RWPE1 (cell line): ENCODE results near the gene RASSF4.

Experiments used
- CTCF ChIA-PET: fragments of 350-600 bp; sonication (Branson Sonifier 250); formaldehyde crosslinking; extraction: SDS; loops from one replicate; lab custom pipeline; 2021; lab: Yijun Ruan, JAX
- POLR2A ChIA-PET: fragments of 400-600 bp; formaldehyde crosslinking; extraction: SDS; loops from one replicate; lab custom pipeline; 2020; ENCODE audit warnings: antibody characterized with exemption; ENCODE audit not compliant: low non-redundant PET; lab: Yijun Ruan, JAX
- DNase-seq: peaks from one replicate; pipeline ENCODE4 v3.0.0; 2012; ENCODE audit warnings: low spot score
- H3K27ac ChIP-seq: fragments of 450-650 bp; 2 replicates; pipeline ENCODE4 v1.5.1; 2017
- CTCF ChIP-seq: fragments of 450-650 bp; conservative IDR thresholded peaks from 2 replicates; pipeline ENCODE4 v1.5.1; 2017; ENCODE audit warnings: low read depth, mild to moderate bottlenecking

The RASSF4 gene

GRCh38 chr10:44935966-44936295 lies 23.7 kb upstream of the RASSF4 start:
- H3K27ac ChIP-seq: no peak overlapping the region
- no peak for TF ChIP-seq CTCF
- ChIA-PET POLR2A (no interaction called here), CTCF (no interaction called here)
- no peak for DNase-seq

- no peak for DNase-seq
- POLR2A ChIA-PET: no interaction called here
- CTCF ChIA-PET: no interaction called here
- H3K27ac ChIP-seq: no peak overlapping the region
- TF ChIP-seq CTCF: no peak
Observed at GRCh38 chr10:44936314-44936975, 23.2 kb upstream of the RASSF4 start.

GRCh38 chr10:44937196-44938005 lies 22.2 kb upstream of the RASSF4 start:
- H3K27ac ChIP-seq: no peak overlapping the region
- ChIA-PET POLR2A (no interaction called here), CTCF (interaction anchor here (0.6 kb wide), 1 partner anchor 44 kb away, joined by 4 read pairs; no protein-coding TSS in a partner anchor)
- DNase-seq: no peak
- no peak for TF ChIP-seq CTCF

- CTCF ChIA-PET: no interaction called here
- no peak overlapping the region for H3K27ac ChIP-seq
- DNase-seq: no peak
- no peak for TF ChIP-seq CTCF
- POLR2A ChIA-PET: interaction anchor here (0.7 kb wide), 1 partner anchor 17 kb away, joined by 4 read pairs; no protein-coding TSS in a partner anchor
Observed at GRCh38 chr10:44938956-44939355, 20.6 kb upstream of the RASSF4 start.

GRCh38 chr10:44939691-44940401 lies 19.8 kb upstream of the RASSF4 start:
- no peak for TF ChIP-seq CTCF
- no peak for DNase-seq
- no peak overlapping the region for H3K27ac ChIP-seq
- ChIA-PET POLR2A (no interaction called here), CTCF (no interaction called here)

- H3K27ac ChIP-seq: no peak overlapping the region
- TF ChIP-seq CTCF: no peak
- CTCF ChIA-PET: interaction anchor here (0.6 kb wide), 1 partner anchor 78 kb away, joined by 3 read pairs; no protein-coding TSS in a partner anchor
- no peak for DNase-seq
- POLR2A ChIA-PET: no interaction called here
Observed at GRCh38 chr10:44944354-44944753, 15.2 kb upstream of the RASSF4 start.
